Brain microvascular endothelial cell (primary cell): Measurements from ENCODE around the gene TTLL10.

Source experiments
- DNase-seq: peaks from one replicate; pipeline ENCODE4 v3.0.0-alpha.2; 2020
- H3K27ac ChIP-seq: fragments of 250-450 bp; sonication (Bioruptor Pico); 2 replicates; pipeline ENCODE4 v1.5.1; 2020; ENCODE audit warnings: mild to moderate bottlenecking, moderate library complexity
- H3K27me3 ChIP-seq: fragments of 250-450 bp; sonication (Bioruptor Pico); replicated peaks from 2 replicates; pipeline ENCODE4 v1.5.1; 2020; ENCODE audit warnings: mild to moderate bottlenecking
- H3K36me3 ChIP-seq: fragments of 250-450 bp; sonication (Bioruptor Pico); replicated peaks from 2 replicates; pipeline ENCODE4 v1.5.1; 2020; ENCODE audit warnings: mild to moderate bottlenecking
- H3K4me3 ChIP-seq: 2 replicates; pipeline ENCODE4 v1.5.1; 2011; ENCODE audit warnings: low read depth, mild to moderate bottlenecking, control low read depth, low read length, moderate library complexity
- in situ Hi-C: cut with HindIII; loops from 2 replicates; pipeline ENCODE4 v1.10.0; 2017; ENCODE audit warnings: low sequenced_read_pairs, low pct_ligation_motif_present
- TF ChIP-seq, protein P1 (sequence below): IDR thresholded peaks from 2 replicates; pipeline ENCODE4 v1.5.1; 2011; ENCODE audit warnings: low read depth, mild to moderate bottlenecking, moderate library complexity, low read length, control low read depth, inconsistent platforms; ENCODE audit errors: missing control alignments

The TTLL10 gene

DNA sequence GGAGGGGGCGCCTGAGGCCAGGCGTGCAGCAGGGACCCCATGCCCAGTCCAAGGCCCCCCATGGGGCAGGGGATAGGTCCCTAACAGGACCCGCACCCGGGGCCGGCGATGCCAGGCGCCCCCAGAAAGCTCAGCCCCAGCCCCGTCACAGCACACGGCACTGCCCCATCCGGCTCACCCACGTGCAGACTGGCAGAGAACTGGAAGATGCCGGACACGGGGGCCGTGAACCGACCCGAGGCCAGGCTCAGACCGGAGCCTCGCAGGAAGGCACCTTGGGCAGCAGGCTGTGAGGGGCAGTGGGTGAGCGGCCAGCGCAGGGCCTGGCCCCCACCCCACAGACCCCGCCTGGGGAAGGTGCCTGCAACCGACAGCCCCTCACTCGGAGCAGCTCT is 69.6 kb downstream of the TTLL10 start:
- TF ChIP-seq, protein P1, sequence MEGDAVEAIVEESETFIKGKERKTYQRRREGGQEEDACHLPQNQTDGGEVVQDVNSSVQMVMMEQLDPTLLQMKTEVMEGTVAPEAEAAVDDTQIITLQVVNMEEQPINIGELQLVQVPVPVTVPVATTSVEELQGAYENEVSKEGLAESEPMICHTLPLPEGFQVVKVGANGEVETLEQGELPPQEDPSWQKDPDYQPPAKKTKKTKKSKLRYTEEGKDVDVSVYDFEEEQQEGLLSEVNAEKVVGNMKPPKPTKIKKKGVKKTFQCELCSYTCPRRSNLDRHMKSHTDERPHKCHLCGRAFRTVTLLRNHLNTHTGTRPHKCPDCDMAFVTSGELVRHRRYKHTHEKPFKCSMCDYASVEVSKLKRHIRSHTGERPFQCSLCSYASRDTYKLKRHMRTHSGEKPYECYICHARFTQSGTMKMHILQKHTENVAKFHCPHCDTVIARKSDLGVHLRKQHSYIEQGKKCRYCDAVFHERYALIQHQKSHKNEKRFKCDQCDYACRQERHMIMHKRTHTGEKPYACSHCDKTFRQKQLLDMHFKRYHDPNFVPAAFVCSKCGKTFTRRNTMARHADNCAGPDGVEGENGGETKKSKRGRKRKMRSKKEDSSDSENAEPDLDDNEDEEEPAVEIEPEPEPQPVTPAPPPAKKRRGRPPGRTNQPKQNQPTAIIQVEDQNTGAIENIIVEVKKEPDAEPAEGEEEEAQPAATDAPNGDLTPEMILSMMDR, result no peak
- Histone ChIP-seq H3K4me3 (no peak overlapping the region), H3K27me3 (no peaks in the 10 kb centered on the region), H3K27ac (no peak overlapping the region), H3K36me3 (no peaks in the 10 kb centered on the region)
- no peak for DNase-seq
- in situ Hi-C loops, result no loop called here

DNA sequence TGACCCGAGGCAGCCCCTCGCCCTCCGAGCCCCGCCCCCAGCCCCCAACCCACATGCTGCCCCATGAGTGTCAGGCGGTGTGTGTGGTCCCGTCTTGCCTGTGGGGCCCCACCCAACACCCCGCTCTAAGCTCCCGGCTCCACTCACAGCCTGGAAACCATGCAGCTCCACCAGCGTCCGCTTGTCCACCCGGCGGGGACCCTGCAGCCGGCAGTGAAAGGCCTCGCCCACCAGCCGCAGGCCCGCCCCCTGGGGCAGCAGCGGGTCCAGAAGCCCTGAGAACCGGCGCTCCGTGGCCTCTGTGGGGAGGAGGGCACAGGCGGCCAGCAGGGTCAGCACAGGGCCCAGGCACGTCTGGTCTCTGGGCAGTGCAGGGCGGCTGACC is 70.1 kb downstream of the TTLL10 start:
- TF ChIP-seq, protein P1, result no peak
- no peak overlapping the region for H3K27ac ChIP-seq
- no peaks in the 10 kb centered on the region for H3K36me3 ChIP-seq
- no peak for DNase-seq
- in situ Hi-C loops, result no loop called here
- no peak overlapping the region for H3K4me3 ChIP-seq
- no peaks in the 10 kb centered on the region for H3K27me3 ChIP-seq

DNA sequence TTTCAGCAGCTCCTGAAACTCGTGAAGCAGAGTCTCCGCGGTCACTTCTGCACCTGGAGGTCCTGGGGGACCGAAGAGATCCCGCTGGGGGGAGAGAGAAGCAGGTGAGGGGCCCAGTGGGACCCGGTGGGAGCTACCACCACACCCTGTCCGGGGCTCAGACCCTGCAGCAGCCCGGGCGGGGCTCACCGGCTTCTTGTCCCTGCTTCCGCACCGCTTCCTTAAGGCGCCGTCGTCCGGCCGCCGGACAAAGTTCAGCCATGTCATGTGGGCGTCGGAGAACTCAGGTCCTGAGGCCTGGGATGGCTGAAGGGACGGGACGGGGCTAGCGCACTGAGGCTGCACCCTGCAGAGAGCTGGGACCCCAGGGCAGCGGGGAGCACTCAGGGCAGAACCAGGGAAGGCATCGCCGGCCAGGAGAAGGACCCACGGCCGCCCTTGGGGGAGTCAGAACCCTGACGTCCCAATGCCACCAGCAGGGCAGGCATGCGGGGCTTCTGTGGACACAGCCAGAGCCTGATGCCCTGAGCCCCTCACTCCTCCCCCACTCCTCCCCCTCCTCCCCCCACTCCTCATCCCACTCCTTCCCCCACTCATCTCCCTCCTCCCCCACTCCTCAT is 70.6 kb downstream of the TTLL10 start:
- in situ Hi-C loops, result no loop called here
- H3K4me3 ChIP-seq, result no peak overlapping the region
- H3K36me3 ChIP-seq, result no peaks in the 10 kb centered on the region
- H3K27ac ChIP-seq, result no peak overlapping the region
- TF ChIP-seq, protein P1, result peak; percentile 18
- no peak for DNase-seq
- H3K27me3 ChIP-seq, result no peaks in the 10 kb centered on the region

- in situ Hi-C loops, result no loop called here
- TF ChIP-seq, protein P1, result no peak
- DNase-seq, result no peak
- H3K36me3 ChIP-seq, result no peaks in the 10 kb centered on the region
- no peak overlapping the region for H3K27ac ChIP-seq
- H3K4me3 ChIP-seq, result no peak overlapping the region
- H3K27me3 ChIP-seq, result no peaks in the 10 kb centered on the region
These were observed 71.6 kb downstream of the TTLL10 start for GRCh38 chr1:1245178-1245816.

- no peak overlapping the region for H3K4me3 ChIP-seq
- in situ Hi-C loops, result no loop called here
- H3K27ac ChIP-seq, result no peak overlapping the region
- no peaks in the 10 kb centered on the region for H3K27me3 ChIP-seq
- DNase-seq, result no peak
- TF ChIP-seq, protein P1, result no peak
- H3K36me3 ChIP-seq, result no peaks in the 10 kb centered on the region
These were observed 72.3 kb downstream of the TTLL10 start for GRCh38 chr1:1245817-1246576.
